LHCN-M2 (cell line): ENCODE measurements around the gene PDE1A. TPM values are rescaled to one million over a fixed set of nuclear protein-coding genes. Genes with fewer than 3 reads are reported as not detected.

ENCODE experiments used
- DNase-seq: peaks from one replicate; pipeline ENCODE4 v3.0.0-alpha.2; 2012; ENCODE audit warnings: low read depth
- total RNA-seq: library from RNA; depleted of rRNA; stranded (reverse); fragments of >200 nt; gene quantifications from 2 replicates; pipeline ENCODE4 v1.2.3, GENCODE V29; 2014

Gene PDE1A
- total RNA-seq, 1 experiment from 2014 or later = 3.5 TPM

GRCh38 chr2:182134201-182134600, 292.6 kb downstream of the PDE1A start:
- no peak for DNase-seq

- DNase-seq = peak; percentile 61
Measured at GRCh38 chr2:182133195-182133891, 293.5 kb downstream of the PDE1A start.

DNA sequence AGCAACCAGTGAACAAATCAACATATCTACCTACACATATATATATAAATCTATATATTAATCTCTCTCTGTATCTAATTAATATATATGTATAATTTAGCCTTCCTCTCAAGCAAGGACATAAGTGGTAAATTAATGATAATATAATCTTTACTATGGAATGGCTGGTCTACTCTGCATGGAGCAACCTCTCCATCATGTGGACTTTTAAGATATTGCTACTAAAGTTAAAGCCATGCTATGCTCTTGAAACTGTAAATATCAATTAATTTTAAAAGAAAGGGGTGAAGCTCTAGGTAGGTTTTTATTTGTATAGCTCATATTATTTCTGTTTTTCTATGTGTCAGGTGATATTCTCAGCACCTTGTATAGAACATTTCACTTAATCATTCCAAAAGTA, 294.2 kb downstream of the PDE1A start:
- peak; percentile 25 for DNase-seq

DNA sequence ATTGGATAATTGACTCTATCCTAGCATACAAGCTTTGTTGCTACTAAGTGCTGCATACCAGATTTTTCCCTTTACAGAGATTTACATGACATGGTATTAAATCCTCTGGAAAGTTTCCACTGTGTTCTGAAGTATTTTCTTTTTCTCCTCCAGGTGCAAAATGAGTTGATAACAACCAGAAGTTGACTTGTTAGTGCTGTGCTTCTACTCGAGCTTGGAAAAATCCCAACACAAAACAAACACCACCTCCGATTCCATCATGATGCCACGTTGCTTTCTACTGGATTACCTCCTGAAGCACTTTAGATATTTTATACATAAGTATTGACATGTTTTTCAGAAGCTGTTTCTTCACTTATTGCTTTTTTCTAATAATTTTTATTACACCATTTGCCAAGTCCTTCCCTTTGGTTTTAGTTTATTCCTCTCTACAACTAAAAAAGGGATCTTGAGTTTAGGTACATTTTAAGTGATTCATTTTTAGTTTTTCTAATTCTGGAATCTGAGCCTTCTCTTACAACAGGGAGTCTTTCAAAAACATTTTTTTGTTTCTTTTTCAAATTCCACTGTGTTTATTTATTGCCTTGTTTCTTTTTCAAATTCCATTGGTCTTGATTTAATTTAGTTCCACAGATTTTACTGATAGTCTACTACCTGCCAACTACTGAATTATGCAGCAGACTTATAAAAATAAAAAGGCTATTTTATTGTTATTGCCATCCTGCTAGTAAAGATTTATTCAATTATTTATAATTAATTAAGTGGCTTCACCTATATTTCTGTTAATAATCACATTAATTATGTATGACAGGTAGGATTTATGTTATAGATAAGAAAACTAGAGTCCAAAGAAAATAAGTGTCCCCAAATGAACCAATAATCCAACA, 297.8 kb downstream of the PDE1A start:
- DNase-seq = no peak

- no peak for DNase-seq
Measured at GRCh38 chr2:182117196-182117595, 309.6 kb downstream of the PDE1A start.

DNA sequence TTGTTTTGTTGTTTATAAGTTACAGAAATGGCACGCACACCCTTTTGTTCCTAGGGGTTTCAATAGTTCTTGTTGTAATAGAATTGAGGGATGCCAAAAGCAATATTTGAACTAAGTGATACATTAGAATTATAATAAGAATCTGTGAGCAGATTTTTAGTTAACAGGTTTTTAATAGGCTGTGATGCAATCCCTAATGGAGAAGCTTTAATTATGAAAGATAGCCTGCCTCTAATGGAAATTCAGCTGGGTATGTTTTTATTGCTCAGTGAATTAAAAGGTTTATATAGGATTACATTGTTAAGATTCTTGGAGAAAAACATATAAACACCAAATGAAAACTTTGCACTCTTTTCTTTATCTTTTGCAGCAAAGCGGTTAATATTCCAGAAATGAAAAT, 310.1 kb downstream of the PDE1A start:
- no peak for DNase-seq

DNA sequence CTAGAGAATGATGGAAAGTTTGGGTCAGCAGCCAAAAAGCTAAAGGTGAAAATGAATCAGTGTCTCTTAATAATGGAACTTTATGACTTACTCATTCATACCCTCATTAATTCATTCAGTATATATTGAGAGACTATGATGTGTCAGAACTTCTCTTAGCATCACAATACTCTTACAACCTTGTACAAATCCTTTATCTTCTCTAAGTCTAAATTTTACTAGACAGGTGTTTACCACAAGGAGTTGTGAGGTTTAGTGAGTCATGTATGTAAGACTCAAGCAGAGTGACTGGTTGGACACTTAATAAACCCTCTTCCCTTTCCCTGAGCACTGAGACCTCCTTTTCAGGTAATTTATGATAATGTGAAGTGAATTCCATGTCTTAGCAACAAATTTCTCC, 311.6 kb downstream of the PDE1A start:
- DNase-seq = no peak

- no peak for DNase-seq
Measured at GRCh38 chr2:182113334-182113733, 313.5 kb downstream of the PDE1A start.

DNA sequence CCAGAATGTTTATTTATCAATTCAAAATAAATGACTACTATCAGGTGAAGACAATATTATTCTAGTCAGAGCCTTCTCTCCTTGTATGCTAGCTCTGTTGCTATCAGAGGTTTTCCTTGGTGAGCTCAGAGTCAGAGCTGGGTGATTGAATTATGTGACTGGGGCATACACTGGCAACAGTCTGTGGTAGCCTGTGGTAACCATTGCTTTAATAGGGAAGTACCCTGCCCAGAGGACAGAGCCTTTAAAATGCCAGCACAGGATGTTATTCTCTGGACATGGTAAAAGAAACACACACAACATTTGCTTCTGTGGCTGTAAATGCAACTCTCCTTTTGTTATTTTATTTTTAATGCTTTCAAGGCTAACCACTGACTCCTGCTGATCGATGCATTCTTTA, 316.5 kb downstream of the PDE1A start:
- DNase-seq = no peak

- no peak for DNase-seq
Measured at GRCh38 chr2:182103526-182103925, 323.3 kb downstream of the PDE1A start.

DNA sequence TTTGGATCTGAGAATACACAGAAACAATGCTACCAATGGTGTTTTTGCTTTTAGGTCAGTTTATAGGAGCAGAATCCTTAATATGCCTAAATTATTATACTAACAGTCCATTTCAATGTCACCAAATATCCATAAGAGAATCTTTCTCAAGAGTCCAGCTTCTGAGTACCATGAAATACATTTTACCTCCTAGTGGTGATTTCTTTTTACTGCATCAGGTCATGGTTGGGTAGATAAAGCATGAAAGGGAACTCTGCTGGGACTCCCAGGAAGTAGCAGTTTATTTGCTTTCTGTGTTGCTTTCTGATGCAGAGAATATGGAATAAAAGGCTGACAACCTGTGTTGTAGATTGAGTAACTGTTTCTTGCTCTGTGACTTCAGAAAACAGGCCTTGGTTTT, 325.6 kb downstream of the PDE1A start:
- peak; percentile 14 for DNase-seq

DNA sequence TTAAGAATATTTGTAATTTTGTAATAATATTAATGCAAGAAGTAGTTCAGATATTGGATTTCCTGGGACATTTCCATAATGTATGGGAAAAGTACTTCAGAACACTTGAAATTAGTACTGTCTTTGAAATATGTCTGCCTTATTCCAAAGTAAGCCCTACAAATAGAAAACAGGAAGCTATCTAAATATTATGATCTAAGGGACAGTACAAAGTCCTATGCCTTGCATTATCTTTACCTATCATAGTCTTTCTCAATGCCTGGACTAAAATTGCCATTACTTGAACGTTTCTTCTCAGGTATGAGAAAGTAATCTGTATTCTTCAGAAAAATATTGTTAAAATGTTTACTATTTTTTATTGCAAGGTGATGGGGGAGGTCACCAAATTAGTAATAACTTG, 328.2 kb downstream of the PDE1A start:
- no peak for DNase-seq

DNA sequence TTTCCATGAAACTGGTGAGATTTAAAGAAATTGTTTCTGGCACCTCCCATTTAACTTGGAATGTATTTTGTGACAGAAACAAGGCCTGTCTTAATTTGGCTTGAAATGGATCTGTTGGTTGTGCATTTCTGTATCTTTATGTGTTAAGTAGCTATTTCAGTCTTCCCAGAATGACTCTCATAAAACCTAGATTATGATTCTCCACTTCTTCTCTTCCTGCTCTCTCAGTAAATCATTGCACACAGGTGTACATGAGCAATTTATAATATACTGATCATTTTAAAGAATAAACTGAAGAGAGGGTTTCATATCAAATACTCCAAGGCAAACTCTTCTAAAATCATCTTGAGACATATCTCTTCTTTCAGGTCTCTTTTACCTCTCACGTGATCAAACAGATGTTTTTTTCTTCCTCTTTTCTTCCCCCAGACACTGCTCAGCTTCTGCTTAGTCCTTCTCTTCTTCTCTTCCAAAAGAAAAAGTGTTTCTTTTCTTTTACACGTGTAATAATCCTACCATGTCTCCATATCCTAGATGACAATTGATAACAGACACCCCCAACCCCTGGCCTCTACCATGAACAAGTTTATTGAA, 329.2 kb downstream of the PDE1A start:
- no peak for DNase-seq

DNA sequence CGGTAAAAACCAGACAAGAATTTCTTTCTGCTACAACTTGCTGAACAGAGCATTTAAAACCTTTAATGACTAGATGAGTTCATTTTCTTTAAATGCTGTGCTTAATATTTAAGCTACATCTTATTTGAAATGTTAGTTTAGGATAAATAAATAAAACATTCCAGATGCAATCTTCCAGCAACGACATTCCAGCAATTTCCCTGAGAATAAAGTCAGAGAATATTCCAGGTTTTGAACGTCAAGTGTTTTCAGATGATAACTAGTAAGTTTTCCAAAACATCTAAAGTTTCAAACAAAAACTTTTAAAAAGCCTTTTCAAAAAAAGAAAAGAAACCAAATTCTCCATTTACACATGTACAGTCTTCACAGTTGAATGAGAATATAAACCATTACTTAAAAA, 336.4 kb downstream of the PDE1A start:
- no peak for DNase-seq
